Frontal cortex (tissue), 4 donors: ENCODE data around the gene CA4. TPM values are rescaled to one million over a fixed set of nuclear protein-coding genes. Genes with fewer than 3 reads are reported as not detected.
A peak's percentile ranks its signal among the peaks of the same experiment; 100 is the strongest.
"Not testable (repeated sequence)": the region's sequence is repeated elsewhere in the genome, so short reads cannot be mapped to it uniquely, and the experiment has no call there.

Source experiments
- DNase-seq, 2 donors: peaks; one replicate each; pipeline ENCODE4 v3.0.0; 2012; ENCODE audit warnings: low spot score in 2 of 2
- FAIRE-seq: peaks from 2 replicates; lab custom pipeline; 2012; peaks lifted over from hg19 to GRCh38; lab: Jason Lieb, UNC
- total RNA-seq: library from RNA; depleted of rRNA; stranded (reverse); fragments of >200 nt; gene quantifications from one replicate; pipeline ENCODE4 v1.2.3, GENCODE V29; 2014
- donor health status: control.
- donor health status: control.
- donor health status: control.

Gene CA4
- total RNA-seq, 1 donor from 2014 or later, result 0.41 TPM

DNA sequence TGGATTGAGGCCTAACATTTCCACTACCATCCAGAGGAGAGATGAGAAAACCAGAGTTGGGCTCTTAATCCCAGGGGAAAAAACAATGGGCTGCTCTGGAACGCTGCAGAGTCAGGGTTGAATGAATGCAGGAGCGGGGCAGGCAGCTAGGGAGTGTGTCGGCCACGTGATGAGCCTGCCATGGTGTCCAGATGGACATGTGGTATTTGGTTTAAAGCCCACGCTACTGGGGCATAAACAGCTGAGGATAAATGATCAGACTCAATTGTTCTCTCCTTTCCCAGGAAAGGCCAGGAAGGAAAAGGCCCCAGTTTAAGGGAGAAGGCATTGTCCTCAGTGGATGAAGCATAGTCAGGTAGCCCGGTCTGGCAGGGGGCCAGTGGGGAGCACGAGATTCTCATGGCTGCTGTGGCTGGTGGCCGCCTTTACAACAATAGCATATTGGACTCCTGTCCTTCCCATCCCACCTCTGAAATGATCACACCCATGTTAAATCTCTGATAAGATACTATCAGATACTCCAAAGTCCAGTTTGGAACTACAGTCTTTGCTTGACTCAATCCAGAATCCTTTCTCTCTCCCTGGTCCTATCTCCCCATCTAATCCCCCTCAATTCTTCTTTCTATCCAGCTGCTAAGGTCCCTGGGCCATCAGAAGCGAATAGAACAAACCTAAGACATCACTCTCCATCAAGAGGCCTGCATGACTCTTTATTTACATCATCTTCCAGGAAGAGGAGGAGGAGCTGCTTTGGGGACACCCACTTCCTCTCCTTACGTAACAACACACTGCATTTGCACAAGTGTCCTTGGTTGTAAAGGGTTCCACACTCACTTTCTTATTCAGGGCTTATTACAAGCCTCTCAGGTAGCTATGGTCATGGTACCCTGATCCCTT lies 20.4 kb downstream of the CA4 start:
- DNase-seq (no peak), FAIRE-seq (no peak)

DNA sequence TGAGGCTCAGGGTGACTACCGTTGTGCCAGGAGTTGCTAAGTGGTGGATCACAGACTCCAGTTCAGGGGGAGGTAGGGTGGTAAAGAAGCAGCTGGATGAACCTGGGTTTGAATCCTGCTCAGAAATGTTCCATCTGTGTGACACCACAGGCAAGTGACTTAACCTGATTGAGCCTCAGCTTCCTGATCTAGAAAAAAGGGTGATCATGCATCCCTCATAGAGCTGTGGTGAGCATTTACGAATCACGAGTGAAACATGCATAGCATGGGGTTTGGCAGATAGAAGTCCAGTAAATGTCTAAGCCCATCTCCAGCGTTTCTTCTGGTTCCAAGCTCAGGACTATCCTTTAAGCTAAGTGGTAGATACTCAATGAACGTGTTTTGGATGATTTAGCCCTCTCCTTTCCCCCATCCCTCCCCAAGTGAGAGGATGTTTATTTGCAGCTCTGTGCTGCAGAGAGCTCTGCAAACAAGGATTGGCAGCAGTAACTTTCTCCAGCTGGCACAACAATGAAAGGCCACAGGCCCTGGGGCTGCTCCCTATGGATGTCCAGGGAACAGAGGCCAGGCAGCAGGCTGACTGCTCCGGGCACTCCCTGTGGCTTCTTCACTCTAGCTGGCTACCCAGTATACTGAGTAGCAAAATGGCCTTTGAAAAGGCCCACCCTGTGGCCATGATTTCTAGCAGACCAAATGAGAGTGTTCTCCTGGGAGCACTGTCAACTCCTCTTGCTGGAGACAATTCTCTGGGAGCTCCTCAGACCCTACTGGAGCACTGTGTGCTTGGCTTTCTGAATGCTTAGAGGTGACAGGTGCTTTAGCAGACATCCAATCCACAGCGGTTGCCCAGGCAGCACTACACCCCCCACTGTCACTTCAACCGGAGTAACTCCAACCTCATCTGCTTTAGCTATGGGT lies 21.3 kb downstream of the CA4 start:
- FAIRE-seq (no peak), DNase-seq (peak in 1 of 2 donors; percentile 19)

DNA sequence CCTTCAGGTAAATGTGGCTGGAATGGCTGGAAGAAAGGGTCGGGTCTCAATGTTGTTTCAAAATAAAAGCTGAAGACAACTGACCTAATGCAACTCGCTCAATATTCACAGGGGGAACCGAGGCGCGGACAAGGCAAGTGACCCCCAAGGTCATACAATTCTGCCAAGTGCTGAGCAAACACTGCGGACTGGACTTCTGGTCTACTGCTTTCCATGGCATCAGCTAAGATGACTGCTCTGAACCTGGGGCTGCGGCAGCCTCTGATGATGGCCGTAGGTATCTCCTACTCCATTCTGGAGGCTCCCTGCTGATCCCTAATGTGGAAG lies 21.9 kb downstream of the CA4 start:
- DNase-seq (no peak), FAIRE-seq (no peak)

DNA sequence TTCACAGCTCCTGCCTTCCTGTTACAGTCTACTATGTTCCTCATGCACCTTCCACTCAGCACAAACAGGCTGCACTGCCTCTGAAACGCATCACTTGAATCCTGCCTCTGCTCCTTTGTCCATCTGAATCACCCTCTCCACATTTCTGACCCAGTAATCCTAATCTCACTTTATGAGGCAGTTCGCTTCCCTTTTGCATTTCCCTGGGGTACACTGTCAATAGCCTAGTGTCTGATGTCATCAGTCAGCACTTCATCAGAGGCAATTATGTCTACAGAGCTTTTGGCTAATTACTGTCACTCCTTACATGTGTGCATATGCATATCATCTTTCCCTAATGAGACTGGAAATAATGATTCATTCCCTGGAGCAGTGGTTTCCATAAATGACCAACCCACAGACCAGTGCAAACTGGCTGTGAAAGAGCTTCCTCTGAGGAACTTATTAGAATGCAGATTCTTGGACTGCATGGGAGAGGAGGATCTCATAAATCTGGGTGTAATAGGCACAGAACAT lies 23.6 kb downstream of the CA4 start:
- DNase-seq (no peak), FAIRE-seq (no peak)

DNA sequence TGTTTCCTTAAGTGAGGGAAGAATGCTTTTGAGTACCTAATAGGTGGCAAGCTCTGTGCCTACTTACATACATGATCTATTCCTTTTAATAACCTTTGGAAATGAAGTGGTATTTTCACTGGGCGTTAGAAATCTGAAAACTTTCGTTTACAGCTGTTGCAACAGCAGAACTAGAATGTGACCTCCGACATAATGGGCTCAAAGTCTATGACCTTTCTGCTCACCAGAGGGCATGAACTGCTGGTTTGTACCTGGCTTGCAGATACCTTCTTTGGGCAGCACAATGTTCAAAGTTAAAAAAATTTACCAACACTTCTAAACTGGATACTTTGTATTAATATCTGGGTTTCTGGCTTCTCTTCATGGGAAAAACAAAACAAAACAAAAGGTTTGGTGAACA lies 24.3 kb downstream of the CA4 start:
- DNase-seq (no peak), FAIRE-seq (no peak)

DNA sequence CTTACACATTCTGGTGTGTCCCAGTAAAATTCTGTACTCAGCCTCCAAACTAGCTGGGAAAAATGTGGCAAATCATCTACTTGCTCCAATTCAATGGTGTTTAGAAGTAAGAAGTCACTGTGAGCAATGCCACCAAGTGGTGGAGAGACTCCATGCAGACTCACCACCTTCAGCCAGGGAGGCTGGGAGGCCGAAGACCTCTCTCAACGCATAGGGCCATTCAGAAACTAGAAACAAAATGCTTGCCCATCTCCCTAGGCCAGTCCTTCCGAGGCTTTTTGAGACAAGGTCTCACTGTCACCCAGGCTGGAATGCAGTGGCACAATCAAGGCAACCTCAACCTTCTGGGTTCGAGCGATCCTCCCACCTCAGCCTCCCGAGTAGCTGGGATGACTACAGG lies 25.0 kb downstream of the CA4 start:
- not testable (repeated sequence) for DNase-seq, FAIRE-seq

DNA sequence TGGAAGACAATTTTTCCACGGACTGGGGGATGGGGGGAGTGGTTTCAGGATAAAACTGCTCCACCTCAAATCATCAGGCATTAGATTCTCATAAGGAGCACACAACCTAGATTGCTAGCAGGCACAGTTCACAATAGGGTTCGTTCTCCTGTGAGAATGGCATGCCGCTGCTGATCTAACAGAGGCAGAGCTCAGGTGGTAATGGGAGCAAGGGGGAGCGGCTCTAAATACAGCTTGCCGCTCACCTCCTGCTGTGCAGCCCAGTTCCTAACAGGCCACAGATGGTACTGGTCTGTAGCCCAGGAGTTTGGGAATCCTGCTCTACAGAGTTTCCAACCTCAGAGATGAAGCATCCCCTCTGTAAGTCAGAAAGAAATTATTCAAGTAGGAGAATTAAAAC lies 27.0 kb downstream of the CA4 start:
- not testable (repeated sequence) for FAIRE-seq, DNase-seq

DNA sequence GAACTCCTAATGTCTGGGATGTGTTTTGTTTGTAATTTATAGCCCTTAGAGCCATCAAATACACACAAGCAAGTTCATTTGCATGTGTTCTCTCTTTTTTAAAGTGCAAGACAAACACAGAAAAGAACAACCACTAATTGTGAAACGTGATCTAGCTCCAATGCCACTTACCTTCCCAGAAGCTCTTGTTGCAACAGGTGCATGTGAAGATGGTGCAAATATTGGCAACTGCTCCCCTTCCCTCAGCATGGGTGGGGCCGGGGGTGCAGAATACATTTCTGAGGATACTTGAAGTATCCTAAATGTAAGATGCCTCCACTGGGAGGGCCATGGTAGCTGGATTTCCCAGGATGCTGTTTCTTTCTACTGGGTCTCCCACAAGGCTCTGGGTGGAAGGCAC lies 28.4 kb downstream of the CA4 start:
- not testable (repeated sequence) for DNase-seq, FAIRE-seq

DNA sequence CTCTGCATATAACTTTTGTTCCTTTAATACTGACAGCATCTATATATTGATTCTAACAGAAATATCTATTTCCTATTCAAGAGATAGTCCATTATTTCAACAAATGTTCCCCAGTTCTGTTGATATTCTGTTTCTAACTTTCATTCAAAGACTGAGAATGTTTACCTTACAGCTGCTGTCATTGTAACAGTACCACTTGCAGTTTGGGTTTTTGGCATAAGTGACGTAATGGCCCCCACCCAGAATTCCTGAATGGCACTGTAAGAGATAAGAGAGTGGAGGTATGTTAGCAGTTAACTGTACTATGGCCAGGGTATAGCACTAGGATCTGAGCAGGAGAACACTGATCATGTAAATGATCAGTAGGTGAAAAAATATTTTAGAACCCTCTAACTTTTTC lies 30.6 kb downstream of the CA4 start:
- FAIRE-seq, DNase-seq: not testable (repeated sequence)

DNA sequence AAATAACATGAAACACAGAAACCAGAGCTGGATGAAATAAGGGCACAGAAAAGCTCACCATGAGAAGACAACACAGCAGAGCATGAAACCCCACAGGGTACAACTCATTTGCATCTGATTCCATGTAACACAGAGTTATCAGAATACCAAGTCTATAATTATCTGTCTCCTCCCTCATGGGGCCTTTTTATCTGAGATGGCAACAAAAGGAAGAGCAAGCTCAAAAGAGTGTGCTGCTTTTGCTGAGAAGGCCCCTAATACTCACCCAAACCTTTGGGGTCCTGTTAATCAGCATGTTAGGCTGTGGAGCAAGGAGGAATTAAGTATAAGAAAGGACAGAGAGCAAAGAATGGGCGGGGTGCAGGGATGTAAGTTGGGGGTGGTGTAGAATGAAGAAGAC lies 36.6 kb downstream of the CA4 start:
- not testable (repeated sequence) for FAIRE-seq, DNase-seq

DNA sequence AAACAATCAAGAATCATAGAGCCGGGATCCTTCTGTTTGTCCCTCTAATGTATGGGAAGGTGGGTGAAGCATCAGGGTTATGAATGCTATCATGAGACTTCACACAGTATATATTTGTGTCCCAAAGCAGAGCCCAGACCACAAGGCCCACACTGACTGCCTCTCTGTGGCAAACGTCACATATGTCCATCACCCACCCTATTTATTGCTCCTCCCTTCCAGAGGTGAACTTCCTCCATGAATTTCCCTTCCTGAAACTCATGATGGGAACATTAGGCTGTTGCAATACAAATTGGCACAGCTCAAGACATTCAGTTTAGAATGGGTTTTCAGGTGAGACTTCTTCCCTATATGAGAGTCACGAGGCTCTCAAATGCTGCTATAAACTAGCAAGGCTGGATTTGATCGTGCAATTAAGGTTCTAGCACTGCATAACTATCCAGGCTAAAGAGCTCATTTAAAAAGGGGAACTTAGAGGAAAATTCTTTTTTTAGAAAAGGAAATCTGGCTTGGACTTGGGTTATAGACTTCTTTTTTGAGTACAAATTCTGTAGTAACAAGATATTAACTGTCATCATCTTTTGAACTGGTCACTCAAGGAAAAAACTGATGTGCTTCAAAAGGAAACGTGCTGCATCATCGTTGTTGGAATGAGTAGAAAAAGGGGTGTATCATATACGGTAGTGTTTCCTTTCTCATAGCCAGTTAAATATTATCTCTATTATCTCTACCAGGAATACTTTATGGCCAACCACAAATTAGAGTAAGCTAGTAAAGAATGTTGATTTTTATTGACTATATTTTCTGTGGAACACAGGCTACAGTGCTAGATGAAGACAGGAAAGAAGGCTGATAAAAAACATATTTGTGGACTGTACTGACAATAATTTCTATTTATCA lies 37.3 kb downstream of the CA4 start:
- DNase-seq, FAIRE-seq: not testable (repeated sequence)

DNA sequence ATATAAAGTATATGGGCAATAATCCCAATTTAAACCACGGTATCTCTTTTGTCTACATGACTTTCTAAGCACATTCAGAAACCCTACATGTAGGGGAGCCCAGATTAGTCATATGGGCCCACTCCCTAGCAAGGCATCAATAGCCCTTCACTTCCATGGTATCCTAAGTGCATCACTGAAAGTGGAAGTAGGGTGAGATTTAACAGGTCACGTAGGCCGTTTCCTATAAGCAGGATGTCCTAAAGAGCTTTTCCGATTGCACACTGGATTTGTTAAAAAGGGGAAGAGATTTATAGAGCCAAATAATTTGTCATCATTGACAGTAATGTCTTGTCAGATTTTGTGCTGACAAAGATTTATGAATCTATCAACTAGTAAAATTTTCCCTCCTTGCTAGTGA lies 39.0 kb downstream of the CA4 start:
- FAIRE-seq, result no peak
- no peak for DNase-seq

DNA sequence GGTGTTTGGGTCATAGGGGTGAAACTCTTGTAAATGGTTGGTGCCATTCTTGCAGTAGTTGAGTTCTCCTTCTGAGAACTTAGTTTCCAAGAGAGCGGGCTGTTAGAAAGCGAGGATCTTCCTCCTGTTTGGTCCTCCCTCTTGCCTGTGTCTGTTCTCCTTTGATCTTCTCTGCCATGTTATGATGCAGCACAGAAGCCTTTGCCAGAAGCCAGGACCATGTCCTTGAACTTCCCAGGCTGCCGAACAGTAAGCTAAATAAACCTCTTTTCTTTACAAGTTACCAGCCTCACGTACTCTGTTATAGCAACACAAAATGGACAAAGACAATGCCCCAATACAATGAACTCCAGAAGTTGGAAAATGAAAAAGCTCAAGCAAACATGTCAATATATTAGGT lies 40.3 kb downstream of the CA4 start:
- not testable (repeated sequence) for FAIRE-seq, DNase-seq

DNA sequence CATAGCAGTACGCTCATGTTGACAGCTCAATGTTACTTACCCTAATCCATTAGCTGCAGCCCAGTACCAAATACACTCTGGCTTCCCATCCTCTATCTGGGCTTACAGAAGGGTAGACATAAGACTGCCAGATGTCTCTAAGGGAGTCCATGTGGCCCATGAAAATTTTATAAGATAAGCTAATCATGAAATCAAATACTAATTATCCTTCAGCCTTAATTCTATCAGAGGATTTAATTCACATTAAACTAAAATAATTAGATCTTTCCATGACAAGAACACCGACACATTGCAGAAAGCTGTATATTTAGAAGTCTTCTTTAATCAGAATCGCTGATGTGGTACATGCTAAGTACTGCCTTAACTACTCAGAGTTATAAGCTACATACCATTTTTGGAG lies 43.3 kb downstream of the CA4 start:
- DNase-seq, FAIRE-seq: not testable (repeated sequence)

DNA sequence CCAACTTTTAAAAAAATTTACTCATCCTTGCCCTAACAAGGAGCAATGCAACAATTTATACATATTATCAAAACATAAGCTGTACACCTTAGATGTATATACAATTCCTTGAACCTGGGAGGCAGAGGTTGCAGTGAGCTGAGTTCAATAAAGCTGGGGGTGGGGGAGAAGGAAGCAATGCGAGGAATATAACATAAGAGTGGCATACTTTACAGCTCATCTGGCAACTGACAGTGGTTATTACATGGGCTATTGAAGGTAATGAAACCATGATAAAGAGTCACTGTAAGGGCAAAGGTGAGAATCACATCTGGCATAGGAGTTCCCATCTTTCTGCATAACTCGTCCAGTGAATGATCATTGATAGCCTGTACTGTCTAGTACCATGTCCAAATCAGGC lies 43.7 kb downstream of the CA4 start:
- DNase-seq (no peak), FAIRE-seq (no peak)

DNA sequence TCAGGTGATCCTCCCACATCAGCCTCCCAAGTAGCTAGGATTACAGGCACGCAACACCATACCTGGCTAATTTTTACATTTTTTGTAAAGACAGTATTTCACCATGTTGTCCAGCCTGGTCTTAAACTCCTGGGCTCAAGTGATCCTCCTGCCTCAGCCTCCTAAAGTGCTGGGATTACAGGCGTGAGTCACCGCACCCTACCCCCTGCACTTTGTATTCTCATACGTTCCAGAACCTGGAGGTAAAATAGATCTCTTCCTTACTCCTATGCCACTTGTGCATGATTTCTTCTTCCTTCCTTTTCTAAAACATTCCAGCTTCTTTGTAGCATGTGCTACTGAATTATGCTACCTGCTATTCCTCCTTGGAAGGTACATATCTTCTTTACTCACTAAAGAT lies 44.4 kb downstream of the CA4 start:
- DNase-seq, FAIRE-seq: not testable (repeated sequence)

DNA sequence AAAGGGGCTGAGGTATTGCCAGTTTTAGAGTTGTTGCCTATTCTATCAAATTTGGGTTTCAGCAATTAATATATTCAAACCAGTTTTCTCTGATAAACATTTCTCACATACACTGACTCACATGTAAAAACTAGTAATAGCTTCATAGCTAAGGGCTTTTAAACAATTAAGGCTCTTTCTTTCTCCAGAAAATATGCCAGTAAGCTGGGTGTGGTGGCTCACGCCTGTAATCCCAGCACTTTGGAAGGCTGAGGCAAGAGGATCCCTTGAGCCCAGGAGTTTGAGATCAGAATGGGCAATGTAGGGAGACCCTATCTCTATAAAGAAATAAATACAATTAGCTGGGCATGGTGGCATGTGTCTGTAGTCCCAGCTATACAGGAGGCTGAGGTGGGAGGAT lies 48.9 kb downstream of the CA4 start:
- DNase-seq, FAIRE-seq: not testable (repeated sequence)

DNA sequence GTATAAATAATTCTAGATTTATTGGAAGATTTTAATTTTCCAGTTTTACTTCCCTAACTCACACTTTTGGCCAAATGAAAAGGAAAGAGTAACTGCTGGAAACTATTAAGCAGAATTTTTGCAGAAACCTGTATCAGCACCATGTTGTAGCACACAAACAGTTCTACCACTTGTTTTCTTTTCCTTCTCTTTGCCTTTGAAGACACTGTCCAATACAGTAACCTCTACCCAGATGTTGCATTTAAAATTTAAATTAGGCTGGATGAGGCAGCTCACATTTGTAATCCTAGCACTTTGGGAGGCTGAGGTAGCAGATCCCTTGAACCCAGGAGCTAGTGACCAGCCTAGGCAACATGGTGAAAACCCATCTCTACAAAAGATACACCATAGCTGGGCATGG lies 56.0 kb downstream of the CA4 start:
- FAIRE-seq, DNase-seq: not testable (repeated sequence)

DNA sequence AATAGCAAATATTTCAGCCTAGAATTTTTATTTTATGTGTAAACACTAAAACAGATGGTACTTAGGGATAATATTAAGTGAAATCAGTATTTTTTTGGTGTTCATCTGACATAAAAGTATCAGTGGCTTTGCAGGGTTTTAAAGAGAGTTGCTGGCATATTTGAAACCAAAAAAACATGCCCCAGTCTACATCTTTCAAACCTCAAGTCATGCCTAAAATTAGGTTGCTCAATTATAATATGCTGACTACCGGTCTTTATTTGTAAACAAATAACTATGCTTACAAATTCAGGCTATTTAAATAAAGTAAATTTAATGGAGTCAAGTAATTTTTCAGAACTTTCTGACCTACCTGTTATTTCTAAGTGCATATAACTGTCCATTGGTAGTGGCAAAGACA lies 58.5 kb downstream of the CA4 start:
- FAIRE-seq, DNase-seq: not testable (repeated sequence)
